Esophagus muscularis mucosa (tissue), 4 donors: ENCODE measurements around the gene DHX58.

Experiments used
- EP300 ChIP-seq: sonication (generic); formaldehyde crosslinking; IDR thresholded peaks from one replicate; pipeline ENCODE4 v1.6.1; 2017; ENCODE audit warnings: antibody characterized with exemption
- POLR2A ChIP-seq: fragments of 450-650 bp; IDR thresholded peaks from one replicate; pipeline ENCODE4 v1.6.1; 2017; ENCODE audit warnings: antibody characterized with exemption, moderate library complexity, mild to moderate bottlenecking, low read depth
- POLR2AphosphoS5 ChIP-seq, 2 donors: sonication (generic); formaldehyde crosslinking; IDR thresholded peaks; one replicate each; pipeline ENCODE4 v1.6.1; 2017; ENCODE audit warnings: antibody characterized with exemption in 2 of 2
- TF ChIP-seq, protein P1 (sequence below), 3 experiments: fragments of 200-600 bp in 2 of 3; fragments of 450-650 bp in 1 of 3; sonication (generic) in 2 of 3; IDR thresholded peaks; one replicate each; pipeline ENCODE4 v1.5.1; 2017 to 2019; ENCODE audit warnings: antibody characterized with exemption in 3 of 3, mild to moderate bottlenecking in 2 of 3, moderate library complexity in 1 of 3

DNA sequence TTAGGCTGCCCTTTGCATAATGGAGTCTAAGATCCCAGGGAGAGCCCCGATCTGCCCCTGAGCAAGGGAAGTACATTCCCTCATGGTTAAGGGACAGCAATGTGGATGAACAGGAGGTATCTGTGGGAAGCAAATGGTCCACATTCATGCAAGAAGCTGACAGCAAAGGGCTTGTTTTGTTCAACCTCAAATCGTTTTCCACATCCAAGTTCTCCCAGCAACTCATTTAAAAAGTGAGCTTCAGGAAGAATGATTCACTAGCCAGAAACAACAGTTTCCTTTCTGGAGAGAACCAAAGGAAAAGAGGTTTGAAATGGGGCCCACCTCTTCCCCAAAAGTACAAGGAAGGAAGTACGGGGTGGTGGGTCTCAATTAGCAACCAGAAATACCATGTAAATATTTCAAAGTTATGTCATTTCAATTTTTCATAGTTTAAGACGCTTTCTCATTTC lies 19.5 kb upstream of the DHX58 start:
- TF ChIP-seq, protein P1, sequence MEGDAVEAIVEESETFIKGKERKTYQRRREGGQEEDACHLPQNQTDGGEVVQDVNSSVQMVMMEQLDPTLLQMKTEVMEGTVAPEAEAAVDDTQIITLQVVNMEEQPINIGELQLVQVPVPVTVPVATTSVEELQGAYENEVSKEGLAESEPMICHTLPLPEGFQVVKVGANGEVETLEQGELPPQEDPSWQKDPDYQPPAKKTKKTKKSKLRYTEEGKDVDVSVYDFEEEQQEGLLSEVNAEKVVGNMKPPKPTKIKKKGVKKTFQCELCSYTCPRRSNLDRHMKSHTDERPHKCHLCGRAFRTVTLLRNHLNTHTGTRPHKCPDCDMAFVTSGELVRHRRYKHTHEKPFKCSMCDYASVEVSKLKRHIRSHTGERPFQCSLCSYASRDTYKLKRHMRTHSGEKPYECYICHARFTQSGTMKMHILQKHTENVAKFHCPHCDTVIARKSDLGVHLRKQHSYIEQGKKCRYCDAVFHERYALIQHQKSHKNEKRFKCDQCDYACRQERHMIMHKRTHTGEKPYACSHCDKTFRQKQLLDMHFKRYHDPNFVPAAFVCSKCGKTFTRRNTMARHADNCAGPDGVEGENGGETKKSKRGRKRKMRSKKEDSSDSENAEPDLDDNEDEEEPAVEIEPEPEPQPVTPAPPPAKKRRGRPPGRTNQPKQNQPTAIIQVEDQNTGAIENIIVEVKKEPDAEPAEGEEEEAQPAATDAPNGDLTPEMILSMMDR (IDR thresholded peaks at IDR 0.05), result no peak
- TF ChIP-seq EP300, result no peak
- TF ChIP-seq POLR2A, result no peak
- TF ChIP-seq POLR2AphosphoS5 (IDR thresholded peaks at IDR 0.05), result peak in 1 of 2 donors; percentile 40
